K562 (cell line): Measurements from ENCODE around the gene HEATR1. TPM values are rescaled to one million over a fixed set of nuclear protein-coding genes. Genes with fewer than 3 reads are reported as not detected.

Source experiments
- ARID3B ChIP-seq: fragments of 250-450 bp; sonication (Bioruptor Pico); IDR thresholded peaks from 2 replicates; pipeline ENCODE4 v1.4.0; 2020; ENCODE audit warnings: borderline replicate concordance
- ATF6 ChIP-seq: sonication (generic); formaldehyde crosslinking; IDR thresholded peaks from 2 replicates; pipeline ENCODE4 v1.4.0; 2020; ENCODE audit warnings: mild to moderate bottlenecking, missing genetic modification reagents
- CBFA2T2 ChIP-seq: fragments of 450-650 bp; conservative IDR thresholded peaks from 2 replicates; pipeline ENCODE4 v1.6.1; 2017; ENCODE audit warnings: mild to moderate bottlenecking
- EZH2 ChIP-seq: IDR thresholded peaks from 2 replicates; pipeline ENCODE4 v1.6.1; 2012; ENCODE audit warnings: low read depth, mild to moderate bottlenecking, inconsistent platforms, low read length, borderline replicate concordance
- IRF2 ChIP-seq: sonication (generic); formaldehyde crosslinking; IDR thresholded peaks from 2 replicates; pipeline ENCODE4 v1.8.1; 2022; ENCODE audit warnings: mild to moderate bottlenecking, missing genetic modification reagents
- MED1 ChIP-seq: sonication (generic); formaldehyde crosslinking; IDR thresholded peaks from 2 replicates; pipeline ENCODE4 v1.8.1; 2023; ENCODE audit warnings: missing genetic modification reagents, borderline replicate concordance
- NFIX ChIP-seq: fragments of 250-450 bp; sonication (Bioruptor Pico); IDR thresholded peaks from 2 replicates; pipeline ENCODE4 v1.4.0; 2020; ENCODE audit warnings: low read depth, mild to moderate bottlenecking, moderate library complexity
- NR2C2 ChIP-seq, 2 experiments: fragments of 200-800 bp in 1 of 2; sonication (Bioruptor generic) in 1 of 2; sonication (generic) in 1 of 2; formaldehyde crosslinking in 1 of 2; IDR thresholded peaks; 2 replicates each; pipeline versions ENCODE4 v1.6.1 to v1.8.0; 2016 to 2022; ENCODE audit warnings: mild to moderate bottlenecking in 1 of 2, missing compliant biosample characterization in 1 of 2, missing genetic modification characterization in 1 of 2, missing genetic modification reagents in 1 of 2
- RUNX1 ChIP-seq: sonication (generic); IDR thresholded peaks from 2 replicates; pipeline ENCODE4 v1.6.1; 2016; ENCODE audit warnings: antibody characterized with exemption, low read depth
- SIX5 ChIP-seq, 2 experiments: IDR thresholded peaks; 2 replicates each; pipeline ENCODE4 v1.6.1; 2011; ENCODE audit warnings: low read length in 2 of 2, borderline replicate concordance in 1 of 2, low read depth in 1 of 2, mild to moderate bottlenecking in 1 of 2, moderate library complexity in 1 of 2; ENCODE audit not compliant: insufficient read depth in 1 of 2
- WHSC1 ChIP-seq: IDR thresholded peaks from one replicate; pipeline ENCODE4 v1.6.1; 2012; ENCODE audit warnings: low read length, control low read depth, inconsistent platforms
- ZBTB26 ChIP-seq: fragments of 450-650 bp; formaldehyde crosslinking; IDR thresholded peaks from 2 replicates; pipeline ENCODE4 v1.4.0; 2022; ENCODE audit warnings: missing genetic modification characterization
- ZC3H11A ChIP-seq: IDR thresholded peaks from 2 replicates; pipeline ENCODE4 v1.6.1; 2012; ENCODE audit warnings: low read depth, low read length, improper control_type of control experiment
- ZC3H4 ChIP-seq: sonication (generic); formaldehyde crosslinking; IDR thresholded peaks from 2 replicates; pipeline ENCODE4 v1.9.0; 2021; ENCODE audit warnings: missing genetic modification reagents, borderline replicate concordance
- ZNF24 ChIP-seq: fragments of 450-650 bp; IDR thresholded peaks from 2 replicates; pipeline ENCODE4 v1.6.1; 2016
- ZNF592 ChIP-seq: fragments of 450-650 bp; IDR thresholded peaks from 2 replicates; pipeline ENCODE4 v1.6.1; 2017; ENCODE audit warnings: antibody characterized with exemption, mild to moderate bottlenecking
- polyA plus RNA-seq, 8 experiments: library from polyadenylated mRNA; depleted of rRNA in 4 of 8; stranded (reverse) in 5 of 8; unstranded in 3 of 8; fragments of >200 nt; fragmentation: Nextera tagmentation in 2 of 8; fragmentation: Illumina TruSeq in 1 of 8; extraction: Ambion mirVana in 2 of 8; extraction: Trizol in 1 of 8; gene quantifications; 2 replicates each; pipeline versions ENCODE4 v1.2.1 to v1.2.3, GENCODE V29; 2011 to 2014; ENCODE audit warnings: inconsistent platforms in 1 of 8, missing spikeins in 1 of 8
- total RNA-seq, 7 experiments: library from RNA; depleted of rRNA in 6 of 7; stranded (reverse); fragments of >200 nt in 6 of 7; fragmentation: Illumina TruSeq in 2 of 7; extraction: Trizol in 2 of 7; gene quantifications; 2 replicates each; pipeline versions ENCODE4 v1.2.1 to v1.2.3, GENCODE V29; 2011 to 2021; ENCODE audit warnings: low replicate concordance in 1 of 7

HEATR1 gene
- total and polyA plus RNA-seq, 9 of the 15 experiments (the other 6 are each of a cell fraction or from before 2014, with no cell fraction given), result 28.3 to 108 (median 50.9) TPM

- TF ChIP-seq RUNX1, result no peak
- peak; percentile 58; the same call in 1 of the 2 replicates for TF ChIP-seq ZC3H4 (CRISPR knock-in tag)
- TF ChIP-seq MED1 (CRISPR knock-in tag), result no peak
- no peak for TF ChIP-seq ATF6 (CRISPR knock-in tag)
- 0 out of 2 replicates have a peak, but pooled peaks have one; percentile 11 for TF ChIP-seq NR2C2 (CRISPR knock-in tag; IDR thresholded peaks at IDR 0.05)
- TF ChIP-seq NR2C2 (tag; IDR thresholded peaks at IDR 0.05), result peak; percentile 83
- TF ChIP-seq SIX5 (IDR thresholded peaks at IDR 0.05; ENCODE audit: borderline replicate concordance in 1 of 2, insufficient read depth in 1 of 2, low read depth in 1 of 2, low read length in 2 of 2), result no peak
- no peak for TF ChIP-seq ZNF24
- TF ChIP-seq WHSC1, result no peak
- peak; percentile 84 for TF ChIP-seq ZNF592
- TF ChIP-seq ARID3B, result peak; percentile 64; the same call in 1 of the 2 replicates
- TF ChIP-seq CBFA2T2, result peak; percentile 70
- no peak for TF ChIP-seq NFIX
- no peak for TF ChIP-seq ZC3H11A
- TF ChIP-seq IRF2 (CRISPR knock-in tag), result no peak
- TF ChIP-seq ZBTB26 (CRISPR knock-in tag), result no peak
- TF ChIP-seq EZH2, result no peak
Measured at GRCh38 chr1:236524142-236524894, 80.0 kb downstream of the HEATR1 start (continued).
